Brain microvascular endothelial cell (primary cell): ENCODE data around the gene EMP2.
A peak's percentile ranks its signal among the peaks of the same experiment; 100 is the strongest.
"Not testable (repeated sequence)": the region's sequence is repeated elsewhere in the genome, so short reads cannot be mapped to it uniquely, and the experiment has no call there.

Source experiments
- DNase-seq: peaks from one replicate; pipeline ENCODE4 v3.0.0-alpha.2; 2020
- H3K27ac ChIP-seq: fragments of 250-450 bp; sonication (Bioruptor Pico); 2 replicates; pipeline ENCODE4 v1.5.1; 2020; ENCODE audit warnings: mild to moderate bottlenecking, moderate library complexity
- H3K27me3 ChIP-seq: fragments of 250-450 bp; sonication (Bioruptor Pico); replicated peaks from 2 replicates; pipeline ENCODE4 v1.5.1; 2020; ENCODE audit warnings: mild to moderate bottlenecking
- H3K36me3 ChIP-seq: fragments of 250-450 bp; sonication (Bioruptor Pico); replicated peaks from 2 replicates; pipeline ENCODE4 v1.5.1; 2020; ENCODE audit warnings: mild to moderate bottlenecking
- H3K4me3 ChIP-seq: 2 replicates; pipeline ENCODE4 v1.5.1; 2011; ENCODE audit warnings: low read depth, mild to moderate bottlenecking, control low read depth, low read length, moderate library complexity
- CTCF ChIP-seq: IDR thresholded peaks from 2 replicates; pipeline ENCODE4 v1.5.1; 2011; ENCODE audit warnings: low read depth, mild to moderate bottlenecking, moderate library complexity, low read length, control low read depth, inconsistent platforms; ENCODE audit errors: missing control alignments
- in situ Hi-C: cut with HindIII; loops from 2 replicates; pipeline ENCODE4 v1.10.0; 2017; ENCODE audit warnings: low sequenced_read_pairs, low pct_ligation_motif_present

The EMP2 gene

GRCh38 chr16:10564591-10564990 lies 15.8 kb downstream of the EMP2 start:
- TF ChIP-seq CTCF: no peak
- in situ Hi-C loops: no loop called here
- H3K27me3 ChIP-seq: no peaks in the 10 kb centered on the region
- no peaks in the 10 kb centered on the region for H3K36me3 ChIP-seq
- H3K27ac ChIP-seq: no peak overlapping the region
- no peak for DNase-seq
- no peak overlapping the region for H3K4me3 ChIP-seq

DNA sequence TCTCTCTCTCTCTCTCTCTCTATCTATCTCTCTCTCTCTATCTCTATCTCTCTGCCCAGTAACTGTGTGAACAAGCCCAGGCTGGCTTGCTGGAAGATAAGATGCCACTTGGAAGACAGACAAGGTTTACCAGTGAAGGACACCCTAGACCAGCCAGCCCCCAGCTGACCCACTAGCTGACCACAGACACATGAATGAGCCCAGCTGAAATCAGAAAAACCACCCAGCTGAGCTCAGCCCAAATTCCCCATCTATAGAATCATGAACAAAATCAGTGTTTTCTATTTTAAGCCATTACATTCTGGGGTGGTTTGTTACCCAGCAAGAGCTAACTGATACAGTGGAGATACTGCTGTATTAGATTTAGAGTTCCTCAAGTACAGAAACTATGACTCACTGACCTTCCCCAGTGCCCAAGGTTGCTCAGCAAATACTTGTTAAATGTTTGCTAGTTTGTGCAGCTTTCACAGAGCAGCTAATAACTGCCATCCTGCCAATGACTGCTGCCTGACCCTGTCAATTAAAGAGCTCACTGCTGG lies 18.0 kb downstream of the EMP2 start:
- TF ChIP-seq CTCF: no peak
- Histone ChIP-seq H3K4me3 (no peak overlapping the region), H3K27ac (no peak overlapping the region), H3K36me3 (no peaks in the 10 kb centered on the region), H3K27me3 (no peaks in the 10 kb centered on the region)
- in situ Hi-C loops: no loop called here
- DNase-seq: no peak

DNA sequence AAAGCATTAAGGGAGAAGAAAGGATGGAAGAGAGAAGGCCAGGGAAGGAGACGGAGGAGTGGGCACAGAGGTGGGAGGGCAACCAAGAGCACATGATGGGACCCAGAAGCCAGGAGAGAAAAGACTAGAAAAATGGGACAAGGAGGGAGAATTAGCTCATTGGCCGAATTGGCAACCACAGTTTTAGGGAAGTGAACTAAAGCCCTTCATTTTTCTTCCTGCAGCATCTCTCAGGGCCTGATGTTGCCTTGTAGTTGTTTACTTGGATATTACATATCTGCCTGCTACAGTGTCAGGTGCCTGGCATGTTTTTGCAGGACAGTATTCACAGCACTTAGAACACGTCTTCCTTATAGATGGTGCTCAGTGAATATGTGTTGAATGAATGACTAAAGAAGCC lies 19.0 kb downstream of the EMP2 start:
- DNase-seq: no peak
- no peak for TF ChIP-seq CTCF
- Histone ChIP-seq H3K36me3 (no peaks in the 10 kb centered on the region), H3K4me3 (no peak overlapping the region), H3K27me3 (no peaks in the 10 kb centered on the region), H3K27ac (no peak overlapping the region)
- in situ Hi-C loops: no loop called here

DNA sequence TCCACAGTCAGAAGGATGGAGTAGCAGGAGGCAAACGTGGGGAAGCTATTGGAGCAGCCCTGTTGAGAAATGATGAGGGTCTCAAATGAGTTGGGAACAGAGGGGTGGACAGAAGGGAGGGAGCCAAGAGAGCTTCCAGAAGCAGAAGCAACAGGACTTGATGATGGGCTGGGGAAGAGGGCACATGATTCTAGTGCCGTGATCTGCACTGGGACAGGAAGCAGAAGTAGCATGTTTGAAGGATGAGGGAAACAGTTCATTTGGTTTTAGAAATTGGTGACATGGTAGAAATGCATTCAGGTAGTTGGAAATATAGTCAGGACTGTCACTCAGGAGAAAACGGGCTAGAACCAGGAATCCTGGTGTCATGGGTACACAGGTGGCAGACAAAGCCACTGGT lies 19.4 kb downstream of the EMP2 start:
- Histone ChIP-seq H3K27me3 (no peaks in the 10 kb centered on the region), H3K36me3 (no peaks in the 10 kb centered on the region), H3K4me3 (no peak overlapping the region), H3K27ac (no peak overlapping the region)
- in situ Hi-C loops: no loop called here
- DNase-seq: no peak
- no peak for TF ChIP-seq CTCF

DNA sequence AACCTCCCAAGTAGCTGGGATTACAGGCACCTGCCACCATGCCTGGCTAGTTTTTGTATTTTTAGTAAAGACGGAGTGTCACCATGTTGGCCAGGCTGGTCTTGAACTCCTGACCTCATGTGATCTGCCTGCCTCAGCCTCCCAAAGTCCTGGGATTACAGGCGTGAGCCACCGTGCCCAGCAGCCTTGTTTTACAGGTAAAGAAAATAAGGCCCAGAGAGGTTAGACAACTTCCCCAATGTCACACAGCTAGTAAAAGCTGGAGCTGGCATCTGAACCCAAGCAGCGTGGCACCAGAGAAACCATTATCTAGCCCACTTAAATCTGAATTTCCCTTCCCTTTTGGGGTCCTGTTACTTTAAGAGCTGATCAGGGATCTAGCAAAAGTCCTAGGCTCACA lies 20.6 kb downstream of the EMP2 start:
- H3K4me3 ChIP-seq, H3K27me3 ChIP-seq, H3K27ac ChIP-seq, H3K36me3 ChIP-seq, DNase-seq, in situ Hi-C loops: not testable (repeated sequence)

DNA sequence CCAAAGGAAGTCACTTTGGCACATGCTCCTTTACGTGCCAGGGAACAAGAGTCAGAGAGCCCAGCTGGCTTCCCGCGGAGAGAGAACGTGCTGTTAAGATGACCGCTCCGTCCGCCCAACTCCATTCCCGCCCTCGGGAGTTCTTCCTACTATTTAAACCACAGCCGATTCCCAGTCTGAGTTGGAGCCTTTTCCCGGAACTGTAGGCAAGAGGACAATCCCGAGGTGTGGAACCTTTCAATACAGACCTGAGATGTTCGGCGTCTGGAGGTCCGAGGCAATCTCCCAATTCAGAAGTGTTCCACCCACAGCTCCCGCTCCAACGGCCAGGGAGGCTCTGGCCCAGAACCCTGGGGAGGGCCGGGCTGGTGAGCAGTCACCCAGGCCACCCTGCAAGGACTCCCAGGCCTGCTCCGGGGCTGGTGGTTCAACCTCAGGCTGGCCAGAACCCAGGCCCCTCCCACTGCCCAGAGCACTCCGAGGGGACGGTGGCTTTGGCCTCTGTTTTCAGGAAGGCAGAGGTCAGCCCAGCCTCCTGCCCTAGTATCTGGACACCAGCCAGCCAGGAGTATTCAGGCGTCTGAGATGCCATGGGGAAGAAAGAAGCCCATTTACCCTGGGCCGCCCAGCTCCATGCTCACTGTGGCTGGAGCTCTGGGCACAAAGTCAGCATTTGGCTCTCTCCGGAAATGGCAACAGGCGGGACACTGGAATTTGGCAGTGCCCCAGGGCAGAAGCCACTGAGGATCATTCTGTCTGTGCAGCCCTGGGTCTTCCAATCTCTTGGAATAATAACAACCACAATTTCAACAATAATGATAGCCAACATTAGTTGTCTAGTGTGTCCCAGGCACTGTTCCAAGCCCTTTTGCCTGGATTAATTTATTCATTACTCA lies 21.4 kb downstream of the EMP2 start:
- TF ChIP-seq CTCF: no peak
- in situ Hi-C loops: no loop called here
- no peak for DNase-seq
- Histone ChIP-seq H3K36me3 (no peaks in the 10 kb centered on the region), H3K4me3 (peak overlapping the region; percentile 20), H3K27me3 (no peaks in the 10 kb centered on the region), H3K27ac (no peak overlapping the region)
